GM12878 (cell line): ENCODE results near the gene PGM2L1. TPM values are rescaled to one million over a fixed set of nuclear protein-coding genes. Genes with fewer than 3 reads are reported as not detected.

ENCODE experiments used
- ATAC-seq: fragments of 200-7000 bp; cut with Tn5 transposase; 3 replicates; pipeline ENCODE4 v1.9.1; 2020; ENCODE audit warnings: mild to moderate bottlenecking, moderate library complexity
- BruUV-seq: library from RNA; stranded (reverse); fragments of 400-500 nt; replicated peaks from 2 replicates; lab custom pipeline; 2021; lab: Mats Ljungman, UMichigan
- CTCF ChIA-PET: fragments of 300-600 bp; sonication (Branson Sonifier 250); formaldehyde crosslinking; extraction: SDS; loops from one replicate; lab custom pipeline; 2021; ENCODE audit warnings: inconsistent platforms; lab: Yijun Ruan, JAX
- POLR2A ChIA-PET: fragments of 350-600 bp; formaldehyde crosslinking; extraction: SDS; loops from one replicate; lab custom pipeline; 2021; ENCODE audit warnings: inconsistent platforms; lab: Charles Lee
- RAD21 ChIA-PET: fragments of 300-600 bp; sonication (Branson Sonifier 250); formaldehyde crosslinking; loops from one replicate; lab custom pipeline; 2023; ENCODE audit warnings: antibody characterized with exemption; ENCODE audit not compliant: unreplicated experiment; lab: Charles Lee
- SMC1A ChIA-PET: fragments of 300-600 bp; sonication (Branson Sonifier 250); formaldehyde crosslinking; loops from one replicate; lab custom pipeline; 2023; ENCODE audit not compliant: unreplicated experiment, uncharacterized antibody; lab: Charles Lee
- DNase-seq: peaks from one replicate; pipeline ENCODE4 v3.0.0-alpha.2; 2011; ENCODE audit warnings: low read depth, low spot score
- FAIRE-seq: peaks from 3 replicates; lab custom pipeline; 2011; peaks lifted over from hg19 to GRCh38; lab: Jason Lieb, UNC
- H2AFZ ChIP-seq: 2 replicates; pipeline ENCODE4 v1.6.0; 2011; ENCODE audit warnings: low read depth, low read length, control low read depth; ENCODE audit not compliant: control insufficient read depth
- H3K27ac ChIP-seq: 2 replicates; pipeline ENCODE4 v1.5.1; 2011; ENCODE audit warnings: control low read depth; ENCODE audit not compliant: control insufficient read depth, insufficient read depth
- H3K27me3 ChIP-seq, 2 experiments: replicated peaks in 1 of 2; 2 replicates each; pipeline versions ENCODE4 v1.6.0 to v1.6.1; 2011; ENCODE audit warnings: low read length in 1 of 2; ENCODE audit not compliant: control insufficient read depth in 2 of 2, insufficient read depth in 2 of 2
- H3K36me3 ChIP-seq, 2 experiments: 2 replicates each; pipeline ENCODE4 v1.5.1; 2011; ENCODE audit warnings: low read length in 1 of 2; ENCODE audit not compliant: control insufficient read depth in 2 of 2, insufficient read depth in 2 of 2
- H3K4me1 ChIP-seq: 2 replicates; pipeline ENCODE4 v1.6.1; 2011; ENCODE audit warnings: mild to moderate bottlenecking, low read length, moderate library complexity, mixed read lengths; ENCODE audit not compliant: control insufficient read depth, insufficient read depth
- H3K4me2 ChIP-seq: 2 replicates; pipeline ENCODE4 v1.6.0; 2011; ENCODE audit warnings: control low read depth; ENCODE audit not compliant: control insufficient read depth, insufficient read depth
- H3K4me3 ChIP-seq: fragments of 200-600 bp; sonication (generic); 2 replicates; pipeline ENCODE4 v1.5.1; 2016
- H3K79me2 ChIP-seq: 2 replicates; pipeline ENCODE4 v1.6.0; 2011; ENCODE audit warnings: low read length; ENCODE audit not compliant: control insufficient read depth, insufficient read depth
- H3K9ac ChIP-seq: 2 replicates; pipeline ENCODE4 v1.8.0; 2011; ENCODE audit warnings: low read length, control low read depth, mixed read lengths; ENCODE audit not compliant: control insufficient read depth, insufficient read depth
- H3K9me3 ChIP-seq: replicated peaks from 3 replicates; pipeline ENCODE4 v1.5.1; 2011; ENCODE audit warnings: mild to moderate bottlenecking, low read length; ENCODE audit not compliant: control insufficient read depth, insufficient read depth
- H4K20me1 ChIP-seq: 2 replicates; pipeline ENCODE4 v1.6.0; 2011; ENCODE audit not compliant: control insufficient read depth, insufficient read depth
- BHLHE40 ChIP-seq, 2 experiments: fragments of 450-650 bp in 1 of 2; IDR thresholded peaks; 2 replicates each; pipeline ENCODE4 v1.6.1; 2011 to 2017; ENCODE audit warnings: low read depth in 2 of 2, borderline replicate concordance in 1 of 2, improper control_type of control experiment in 1 of 2, low read length in 1 of 2, mild to moderate bottlenecking in 1 of 2
- MXI1 ChIP-seq: fragments of 150-350 bp; IDR thresholded peaks from 2 replicates; pipeline ENCODE4 v1.6.1; 2011; ENCODE audit warnings: low read depth, mild to moderate bottlenecking, inconsistent platforms, low read length, improper control_type of control experiment
- NFYA ChIP-seq: IDR thresholded peaks from 2 replicates; pipeline ENCODE4 v1.6.1; 2011; ENCODE audit warnings: low read depth, mild to moderate bottlenecking, low read length, improper control_type of control experiment, borderline replicate concordance
- RB1 ChIP-seq: fragments of 450-650 bp; formaldehyde crosslinking; IDR thresholded peaks from 2 replicates; pipeline ENCODE4 v1.6.1; 2017; ENCODE audit warnings: mild to moderate bottlenecking, borderline replicate concordance
- RCOR1 ChIP-seq: conservative IDR thresholded peaks from 2 replicates; pipeline ENCODE4 v1.6.1; 2012; ENCODE audit warnings: low read depth, low read length, improper control_type of control experiment
- WGBS: methylation state at CpG from one replicate; pipeline ENCODE4 v1.1.6; 2016; ENCODE audit warnings: low lambda C conversion rate; ENCODE audit not compliant: insufficient replicate concordance, insufficient coverage; ENCODE audit errors: missing lambda C conversion rate; 5-methylcytosine and 5-hydroxymethylcytosine counted together
- in situ Hi-C: fragments of 300-500 bp; cut with MboI; formaldehyde crosslinking; loops from 9 replicates; pipeline ENCODE4 v1.14.3; 2018; ENCODE audit warnings: mixed read lengths
- intact Hi-C: fragments of 100-400 bp; cut with micrococcal nuclease; formaldehyde crosslinking; loops from one replicate; pipeline ENCODE4 v1.14.2; 2022; ENCODE audit not compliant: unreplicated experiment
- polyA plus RNA-seq, 11 experiments: library from polyadenylated mRNA; depleted of rRNA in 4 of 11; unstranded in 6 of 11; stranded (reverse) in 5 of 11; fragments of >200 nt; fragmentation: Nextera tagmentation in 4 of 11; fragmentation: Illumina TruSeq in 1 of 11; extraction: Ambion mirVana in 4 of 11; extraction: Trizol in 1 of 11; gene quantifications; 1 replicate in 1 of 11; 2 replicates in 10 of 11; pipeline versions ENCODE4 v1.2.1 to v1.2.3, GENCODE V29; 2011 to 2016; ENCODE audit warnings: inconsistent platforms in 2 of 11, missing spikeins in 2 of 11, low read depth in 1 of 11
- total RNA-seq, 4 experiments: library from RNA; depleted of rRNA in 3 of 4; stranded (reverse); fragments of >200 nt in 3 of 4; fragmentation: Illumina TruSeq in 1 of 4; extraction: Trizol in 1 of 4; gene quantifications; 2 replicates each; pipeline versions ENCODE4 v1.2.1 to v1.2.3, GENCODE V29; 2013 to 2021

PGM2L1 gene
- total and polyA plus RNA-seq, 10 of the 15 experiments (the other 5 are each of a cell fraction or from before 2014, with no cell fraction given), result 0.04 to 0.20 (median 0.13) TPM; not detected in 1

DNA sequence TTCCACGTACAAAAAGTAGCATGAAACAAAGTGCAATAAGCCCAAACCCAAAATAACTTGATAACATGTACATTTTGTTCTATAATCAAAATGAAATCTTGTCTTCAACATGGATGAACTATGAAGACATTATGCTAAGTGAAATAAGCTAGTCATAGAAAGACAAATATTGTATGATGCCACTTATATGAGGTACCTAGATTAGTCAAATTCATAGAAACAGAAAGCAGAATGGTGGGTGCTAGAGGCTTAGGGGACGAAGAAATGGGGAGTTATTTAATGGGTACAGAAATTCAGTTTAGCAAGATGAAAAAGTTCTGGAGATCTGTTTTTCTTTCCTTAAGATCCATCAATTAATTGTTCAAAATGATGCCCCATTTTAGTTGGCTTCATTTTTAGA, 7.5 kb downstream of the PGM2L1 start:
- H2AFZ ChIP-seq, result no peak overlapping the region
- ATAC-seq (no peak), FAIRE-seq (no peak), DNase-seq (no peak)
- H3K9ac ChIP-seq, result no peak overlapping the region
- H3K79me2 ChIP-seq, result no peaks in the 10 kb centered on the region
- intact Hi-C loops (no loop called here), in situ Hi-C loops (loop anchor here (5.0 kb wide), 1 partner anchor 62 kb away; no protein-coding TSS in a partner anchor)
- BruUV-seq, result no TSS peak
- ChIA-PET POLR2A (interaction anchor here (0.7 to 1.7 kb wide), 2 partner anchors 53 to 60 kb away, joined by 5 to 7 read pairs; no protein-coding TSS in a partner anchor), SMC1A (interaction anchor here (0.7 to 4.2 kb wide), 9 partner anchors 9 to 602 kb away, joined by 3 to 55 read pairs (median 5); no protein-coding TSS in a partner anchor), RAD21 (interaction anchor here (1.4 to 5.8 kb wide), 3 partner anchors 8 to 59 kb away, joined by 4 to 77 read pairs (median 9); no protein-coding TSS in a partner anchor), CTCF (interaction anchor here (0.8 to 5.2 kb wide), 10 partner anchors 9 to 479 kb away, joined by 3 to 262 read pairs (median 12); partner anchors contain the start of gene PGM2L1)
- H3K36me3 ChIP-seq, result no peaks in the 10 kb centered on the region
- no peaks in the 10 kb centered on the region for H3K9me3 ChIP-seq
- no peaks in the 10 kb centered on the region for H4K20me1 ChIP-seq
- H3K4me3 ChIP-seq, result no peak overlapping the region
- TF ChIP-seq MXI1, result no peak
- no peak for TF ChIP-seq RB1
- no peak for TF ChIP-seq RCOR1
- no peak for TF ChIP-seq BHLHE40 (IDR thresholded peaks at IDR 0.05; ENCODE audit: borderline replicate concordance in 1 of 2, low read depth in 2 of 2, low read length in 1 of 2)
- TF ChIP-seq NFYA, result no peak
- H3K4me2 ChIP-seq, result no peak overlapping the region
- WGBS, result 12% methylated on average over 2 of the region's 2 CpGs
- no peaks in the 10 kb centered on the region for H3K27me3 ChIP-seq
- no peaks in the 10 kb centered on the region for H3K4me1 ChIP-seq
- H3K27ac ChIP-seq, result no peak overlapping the region
